ENCODE results near the gene AHR.

DNA sequence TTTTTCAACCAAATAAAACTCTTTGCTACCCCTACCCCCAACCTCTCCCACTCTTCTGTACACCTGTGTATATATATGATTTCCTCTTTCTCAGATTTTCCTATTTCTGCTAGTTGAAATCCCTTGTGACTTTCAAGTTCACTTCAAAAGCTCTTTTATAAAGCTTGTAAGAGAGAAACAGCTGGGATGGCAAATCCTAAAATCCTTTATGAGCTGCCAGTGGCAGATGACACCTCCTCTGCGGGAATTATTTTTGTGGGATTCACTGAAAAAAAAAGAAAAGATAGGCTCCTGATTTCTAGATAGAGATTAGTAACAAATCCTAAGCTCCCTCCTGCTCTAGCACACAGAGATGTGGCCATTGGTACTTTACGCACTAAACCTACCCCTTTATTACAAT is 92.9 kb downstream of the AHR start:
- no peak for TF ChIP-seq EZH2phosphoT487 (IDR thresholded peaks at IDR 0.05; ENCODE audit: borderline replicate concordance, low read length)
- TF ChIP-seq, protein P1, sequence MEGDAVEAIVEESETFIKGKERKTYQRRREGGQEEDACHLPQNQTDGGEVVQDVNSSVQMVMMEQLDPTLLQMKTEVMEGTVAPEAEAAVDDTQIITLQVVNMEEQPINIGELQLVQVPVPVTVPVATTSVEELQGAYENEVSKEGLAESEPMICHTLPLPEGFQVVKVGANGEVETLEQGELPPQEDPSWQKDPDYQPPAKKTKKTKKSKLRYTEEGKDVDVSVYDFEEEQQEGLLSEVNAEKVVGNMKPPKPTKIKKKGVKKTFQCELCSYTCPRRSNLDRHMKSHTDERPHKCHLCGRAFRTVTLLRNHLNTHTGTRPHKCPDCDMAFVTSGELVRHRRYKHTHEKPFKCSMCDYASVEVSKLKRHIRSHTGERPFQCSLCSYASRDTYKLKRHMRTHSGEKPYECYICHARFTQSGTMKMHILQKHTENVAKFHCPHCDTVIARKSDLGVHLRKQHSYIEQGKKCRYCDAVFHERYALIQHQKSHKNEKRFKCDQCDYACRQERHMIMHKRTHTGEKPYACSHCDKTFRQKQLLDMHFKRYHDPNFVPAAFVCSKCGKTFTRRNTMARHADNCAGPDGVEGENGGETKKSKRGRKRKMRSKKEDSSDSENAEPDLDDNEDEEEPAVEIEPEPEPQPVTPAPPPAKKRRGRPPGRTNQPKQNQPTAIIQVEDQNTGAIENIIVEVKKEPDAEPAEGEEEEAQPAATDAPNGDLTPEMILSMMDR (IDR thresholded peaks at IDR 0.05; ENCODE audit: low read depth, low read length, poor library complexity, severe bottlenecking): no peak
